Activated CD4-positive, alpha-beta memory T cell treated with anti-CD3 and anti-CD28 coated beads for 36 hours (primary cell): Measurements from ENCODE around the gene OPRL1. TPM values are rescaled to one million over a fixed set of nuclear protein-coding genes. Genes with fewer than 3 reads are reported as not detected.
A peak's percentile ranks its signal among the peaks of the same experiment; 100 is the strongest.

Experiments used
- CTCF ChIA-PET: fragments of 350-600 bp; sonication (Branson Sonifier 250); formaldehyde crosslinking; loops from one replicate; lab custom pipeline; 2021; ENCODE audit warnings: antibody characterized with exemption, inconsistent platforms; lab: Charles Lee
- POLR2A ChIA-PET: fragments of 350-600 bp; sonication (Branson Sonifier 250); formaldehyde crosslinking; loops from one replicate; lab custom pipeline; 2021; ENCODE audit warnings: antibody characterized with exemption; lab: Charles Lee
- DNase-seq: peaks from one replicate; pipeline ENCODE4 v3.0.0-alpha.2; 2020
- H3K27ac Mint-ChIP-seq: one replicate; pipeline ENCODE4 v1.8.0; 2021; ENCODE audit warnings: mixed read lengths
- H3K27me3 Mint-ChIP-seq: one replicate; pipeline ENCODE4 v1.8.0; 2021; ENCODE audit warnings: mixed read lengths
- H3K36me3 Mint-ChIP-seq: one replicate; pipeline ENCODE4 v1.8.0; 2021; ENCODE audit warnings: mixed read lengths
- H3K4me1 Mint-ChIP-seq: one replicate; pipeline ENCODE4 v1.8.0; 2021; ENCODE audit warnings: low read depth, mixed read lengths
- H3K4me3 Mint-ChIP-seq: one replicate; pipeline ENCODE4 v1.8.0; 2021; ENCODE audit warnings: mild to moderate bottlenecking, mixed read lengths
- H3K9me3 Mint-ChIP-seq: one replicate; pipeline ENCODE4 v1.8.0; 2021; ENCODE audit warnings: mixed read lengths
- intact Hi-C: fragments of 100-400 bp; cut with micrococcal nuclease; formaldehyde crosslinking; loops from one replicate; pipeline ENCODE4 v1.15.1; 2023
- total RNA-seq, 2 experiments: library from RNA; stranded (reverse); gene quantifications; one replicate each; pipeline ENCODE4 v1.2.3, GENCODE V29; 2021

The OPRL1 gene
- under 1 TPM; 0.63 to 0.71 TPM for total RNA-seq

DNA sequence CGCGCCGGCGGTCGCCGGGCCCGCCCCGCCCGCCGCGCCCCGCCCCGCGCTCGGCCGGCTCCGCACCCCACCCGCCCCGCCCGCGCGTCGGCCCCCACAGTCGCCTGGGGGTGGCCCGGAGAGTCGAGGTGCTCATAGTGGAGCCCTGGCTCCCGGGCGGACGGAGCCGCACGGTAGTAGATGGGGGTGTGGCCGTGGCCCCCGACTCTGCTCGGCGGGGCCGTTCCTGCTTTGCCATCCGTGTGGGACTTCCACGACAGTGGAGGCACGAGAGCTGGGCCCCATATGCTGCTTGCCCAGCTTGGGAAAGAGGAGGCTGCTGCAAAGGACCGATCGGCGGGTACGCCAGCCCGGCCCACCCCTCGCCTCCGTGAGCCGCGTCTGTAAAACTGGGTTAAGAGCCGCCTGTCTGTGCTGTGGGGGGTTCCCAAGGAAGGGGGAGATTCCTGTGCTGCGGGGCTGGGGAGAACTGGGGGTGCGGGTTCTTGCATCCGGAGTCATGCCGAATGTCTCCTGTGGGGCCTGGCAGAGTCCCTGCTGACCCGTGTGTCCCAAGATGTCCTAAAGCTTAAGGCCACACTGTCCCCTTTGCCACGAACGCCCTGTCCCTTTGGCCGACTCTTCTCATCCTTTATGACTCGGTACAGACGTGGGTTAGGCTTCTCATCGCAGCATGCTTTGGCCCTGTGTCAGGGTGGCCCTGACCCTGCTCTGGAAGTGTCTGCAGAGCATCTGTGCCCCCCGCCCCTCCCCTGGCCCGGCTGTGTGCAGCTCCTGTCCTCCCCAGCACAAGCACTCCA, at the start of gene OPRL1:
Gene OPRL1 (plus strand): TSS at position 70 of the 800 bp plus-strand sequence. CDS start 12,639 bp downstream, outside the sequence.
- peak within 1 kb of the TSS; percentile 90 for H3K4me3 Mint-ChIP-seq
- intact Hi-C loops, result no loop called here
- peaks cover 28% of the 10 kb centered on the region for H3K4me1 Mint-ChIP-seq
- peak within 1 kb of the TSS; percentile 92 for H3K27ac Mint-ChIP-seq
- CTCF ChIA-PET, result interaction anchor here (0.7 to 1.7 kb wide), 8 partner anchors 16 to 543 kb away, joined by 3 to 6 read pairs (median 3); no protein-coding TSS in a partner anchor
- DNase-seq, result no peak
- POLR2A ChIA-PET, result interaction anchor here (0.8 to 1.3 kb wide), 2 partner anchors 10 to 17 kb away, joined by 3 read pairs; partner anchors contain the start of gene TCEA2
- H3K9me3 Mint-ChIP-seq, result no peaks in the 10 kb centered on the region
- peaks cover 3% of the 10 kb centered on the region for H3K27me3 Mint-ChIP-seq
- peaks cover 3% of the 10 kb centered on the region for H3K36me3 Mint-ChIP-seq

GRCh38 chr20:64030371-64031134, 49.3 kb upstream of the OPRL1 start:
- Mint-ChIP-seq H3K27me3 (no peaks in the 10 kb centered on the region), H3K36me3 (peaks cover 45% of the 10 kb centered on the region), H3K4me1 (peaks cover 19% of the 10 kb centered on the region), H3K4me3 (no peak overlapping the region), H3K9me3 (no peaks in the 10 kb centered on the region), H3K27ac (no peak overlapping the region)
- POLR2A ChIA-PET, result no interaction called here
- no peak for DNase-seq
- CTCF ChIA-PET, result interaction anchor here (1.0 kb wide), 1 partner anchor 9 kb away, joined by 5 read pairs; no protein-coding TSS in a partner anchor
- intact Hi-C loops, result no loop called here

GRCh38 chr20:64031822-64032314, 48.0 kb upstream of the OPRL1 start:
- CTCF ChIA-PET, result interaction anchor here (1.0 kb wide), 1 partner anchor 18 kb away, joined by 3 read pairs; no protein-coding TSS in a partner anchor
- intact Hi-C loops, result no loop called here
- Mint-ChIP-seq H3K36me3 (peaks cover 38% of the 10 kb centered on the region), H3K27me3 (no peaks in the 10 kb centered on the region), H3K4me3 (no peak overlapping the region), H3K27ac (no peak overlapping the region), H3K9me3 (no peaks in the 10 kb centered on the region), H3K4me1 (peaks cover 31% of the 10 kb centered on the region)
- POLR2A ChIA-PET, result interaction anchor here (0.6 kb wide), 1 partner anchor 132 kb away, joined by 3 read pairs; no protein-coding TSS in a partner anchor
- no peak for DNase-seq

- POLR2A ChIA-PET, result interaction anchor here (0.6 to 1.3 kb wide), 3 partner anchors 54 to 430 kb away, joined by 3 read pairs; partner anchors contain the start of gene SAMD10
- peak overlapping the region; percentile 96 for H3K27ac Mint-ChIP-seq
- peaks cover 2% of the 10 kb centered on the region for H3K27me3 Mint-ChIP-seq
- H3K4me1 Mint-ChIP-seq, result peaks cover 39% of the 10 kb centered on the region
- peaks cover 31% of the 10 kb centered on the region for H3K36me3 Mint-ChIP-seq
- no peak for DNase-seq
- CTCF ChIA-PET, result no interaction called here
- no peak overlapping the region for H3K4me3 Mint-ChIP-seq
- no peaks in the 10 kb centered on the region for H3K9me3 Mint-ChIP-seq
- intact Hi-C loops, result no loop called here
Measured at GRCh38 chr20:64032706-64033624, 46.9 kb upstream of the OPRL1 start.

GRCh38 chr20:64033981-64034493, 45.8 kb upstream of the OPRL1 start:
- Mint-ChIP-seq H3K9me3 (no peaks in the 10 kb centered on the region), H3K27ac (peak overlapping the region; percentile 96), H3K36me3 (peaks cover 25% of the 10 kb centered on the region), H3K4me3 (no peak overlapping the region), H3K27me3 (peaks cover 2% of the 10 kb centered on the region), H3K4me1 (peaks cover 39% of the 10 kb centered on the region)
- ChIA-PET POLR2A (interaction anchor here (1.3 kb wide), 1 partner anchor 55 kb away, joined by 3 read pairs; the partner anchor contains the start of gene SAMD10), CTCF (interaction anchor here (1.0 kb wide), 1 partner anchor 17 kb away, joined by 3 read pairs; no protein-coding TSS in a partner anchor)
- intact Hi-C loops, result loop anchor here (2.0 kb wide), 1 partner anchor 77 kb away; the partner anchor contains the start of gene UCKL1
- no peak for DNase-seq

GRCh38 chr20:64035066-64035932, 44.6 kb upstream of the OPRL1 start:
- intact Hi-C loops, result loop anchor here (1.0 to 2.0 kb wide), 2 partner anchors 23 to 78 kb away; partner anchors contain the start of gene UCKL1
- H3K4me3 Mint-ChIP-seq, result peak overlapping the region; percentile 21
- CTCF ChIA-PET, result interaction anchor here (0.8 to 5.8 kb wide), 3 partner anchors 15 to 57 kb away, joined by 3 to 38 read pairs (median 3); no protein-coding TSS in a partner anchor
- H3K27me3 Mint-ChIP-seq, result peaks cover 2% of the 10 kb centered on the region
- POLR2A ChIA-PET, result no interaction called here
- peak overlapping the region; percentile 96 for H3K27ac Mint-ChIP-seq
- DNase-seq, result peak; percentile 72
- peaks cover 15% of the 10 kb centered on the region for H3K36me3 Mint-ChIP-seq
- H3K4me1 Mint-ChIP-seq, result peaks cover 39% of the 10 kb centered on the region
- H3K9me3 Mint-ChIP-seq, result no peaks in the 10 kb centered on the region

DNA sequence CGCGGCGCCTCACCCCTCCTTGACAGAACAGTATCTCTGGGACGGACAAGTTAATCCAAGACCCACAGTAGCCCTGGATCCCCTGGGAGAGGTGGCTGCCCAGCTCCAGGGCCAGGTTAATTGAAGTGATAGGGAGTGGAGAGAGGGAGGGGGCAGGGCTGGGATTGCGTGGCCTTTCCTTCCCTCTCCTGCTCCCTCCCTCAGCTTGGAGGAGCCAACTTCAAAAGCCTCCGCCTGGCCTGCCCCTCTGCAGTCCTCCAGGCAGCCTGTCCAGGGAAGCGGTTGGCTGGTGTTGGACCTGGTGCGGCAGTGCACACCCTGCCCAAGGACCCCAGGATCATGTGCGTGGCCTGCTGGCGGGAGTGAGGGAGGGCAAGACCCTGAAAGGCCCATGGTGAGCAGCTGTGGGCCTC, 43.9 kb upstream of the OPRL1 start, which contains the start of gene C20orf204:
Gene C20orf204 (plus strand): TSS at position 250 of the 413 bp plus-strand sequence. CDS start 142 bp downstream, at position 392.
- no peak for DNase-seq
- intact Hi-C loops, result loop anchor here (1.0 to 2.0 kb wide), 2 partner anchors 24 to 79 kb away; partner anchors contain the start of gene UCKL1
- POLR2A ChIA-PET, result no interaction called here
- peak within 1 kb of the TSS; percentile 21 for H3K4me3 Mint-ChIP-seq
- no peaks in the 10 kb centered on the region for H3K9me3 Mint-ChIP-seq
- peaks cover 40% of the 10 kb centered on the region for H3K4me1 Mint-ChIP-seq
- peak within 1 kb of the TSS; percentile 96 for H3K27ac Mint-ChIP-seq
- H3K27me3 Mint-ChIP-seq, result peaks cover 2% of the 10 kb centered on the region
- H3K36me3 Mint-ChIP-seq, result peaks cover 12% of the 10 kb centered on the region
- CTCF ChIA-PET, result interaction anchor here (0.8 to 5.8 kb wide), 2 partner anchors 23 to 58 kb away, joined by 3 to 38 read pairs; no protein-coding TSS in a partner anchor

DNA sequence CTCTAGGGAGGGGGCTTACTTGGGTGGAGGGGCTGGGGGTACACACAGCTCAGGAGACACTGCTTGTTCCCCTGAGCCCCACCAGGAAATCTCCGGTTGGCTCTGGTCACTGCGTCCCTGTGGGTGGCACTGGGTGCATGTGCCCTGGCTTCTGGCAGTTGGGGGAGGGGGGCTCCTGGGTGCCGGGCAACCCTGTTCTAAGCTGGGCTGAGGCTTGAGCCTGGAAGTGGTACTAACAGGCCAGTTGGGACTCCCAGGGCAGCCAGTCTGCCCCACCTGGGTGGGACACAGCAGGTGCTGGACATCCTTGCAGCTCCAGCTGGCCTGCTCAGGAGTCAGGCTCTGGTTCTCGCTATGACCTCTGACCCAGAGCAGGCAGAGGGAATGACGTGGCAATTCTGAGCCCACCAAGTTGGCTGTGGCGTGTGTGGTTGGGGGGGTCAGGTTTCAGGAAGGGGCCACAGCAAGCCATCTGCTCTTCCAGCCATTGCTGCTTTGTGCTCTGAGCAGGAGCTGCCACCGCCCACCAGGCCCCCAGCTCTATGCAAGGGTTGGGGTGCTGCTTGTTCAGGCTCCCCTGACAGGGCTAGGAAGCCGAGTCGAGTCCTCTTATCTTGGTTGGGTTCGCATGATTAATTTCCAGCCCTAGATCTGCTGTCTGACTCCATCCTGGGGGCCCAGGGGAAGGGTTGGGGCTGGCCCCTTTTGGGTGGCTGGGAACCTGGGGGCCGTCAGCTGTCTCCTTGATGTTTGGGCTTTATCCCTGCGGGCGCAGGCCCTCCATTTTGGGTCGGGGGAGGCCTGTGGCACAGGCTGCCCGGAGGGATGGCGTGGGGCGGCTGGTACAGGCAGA, 43.3 kb upstream of the OPRL1 start:
- H3K27me3 Mint-ChIP-seq, result peaks cover 2% of the 10 kb centered on the region
- H3K27ac Mint-ChIP-seq, result peak overlapping the region; percentile 70
- CTCF ChIA-PET, result interaction anchor here (0.5 to 5.8 kb wide), 5 partner anchors 23 to 66 kb away, joined by 3 to 38 read pairs (median 3); no protein-coding TSS in a partner anchor
- H3K4me1 Mint-ChIP-seq, result peaks cover 42% of the 10 kb centered on the region
- DNase-seq, result peak; percentile 55
- peaks cover 9% of the 10 kb centered on the region for H3K36me3 Mint-ChIP-seq
- intact Hi-C loops, result no loop called here
- no peaks in the 10 kb centered on the region for H3K9me3 Mint-ChIP-seq
- no peak overlapping the region for H3K4me3 Mint-ChIP-seq
- POLR2A ChIA-PET, result interaction anchor here (1.1 kb wide), 1 partner anchor 56 kb away, joined by 3 read pairs; the partner anchor contains the start of gene PRPF6

DNA sequence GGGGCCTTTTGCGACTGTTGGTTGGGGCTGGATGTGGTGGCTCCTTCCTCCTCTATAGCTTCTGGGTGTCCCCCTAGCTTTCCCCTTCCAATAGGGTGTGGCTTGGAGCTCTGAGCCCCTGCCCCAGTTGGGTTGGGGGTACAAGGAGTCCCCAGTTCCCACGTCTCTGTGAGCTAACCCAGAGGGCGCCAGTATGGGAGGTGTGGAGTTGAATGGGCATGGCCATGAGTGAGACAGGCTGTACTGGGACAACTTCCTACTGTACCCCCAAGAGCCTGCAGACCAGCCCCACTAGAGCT, 42.7 kb upstream of the OPRL1 start:
- Mint-ChIP-seq H3K4me3 (no peak overlapping the region), H3K36me3 (peaks cover 9% of the 10 kb centered on the region), H3K27me3 (peaks cover 2% of the 10 kb centered on the region), H3K9me3 (no peaks in the 10 kb centered on the region), H3K27ac (no peak overlapping the region), H3K4me1 (peaks cover 43% of the 10 kb centered on the region)
- ChIA-PET POLR2A (interaction anchor here (1.1 kb wide), 1 partner anchor 56 kb away, joined by 3 read pairs; the partner anchor contains the start of gene PRPF6), CTCF (interaction anchor here (0.5 to 5.8 kb wide), 7 partner anchors 22 to 66 kb away, joined by 3 to 38 read pairs (median 3); no protein-coding TSS in a partner anchor)
- intact Hi-C loops, result no loop called here
- DNase-seq, result no peak
